SK-N-SH (cell line): ENCODE measurements around the gene MFSD12. TPM values are rescaled to one million over a fixed set of nuclear protein-coding genes. Genes with fewer than 3 reads are reported as not detected.

Experiments used
- CTCF ChIA-PET: fragments of 300-600, 350-600 bp; formaldehyde crosslinking; extraction: SDS; loops from one replicate; lab custom pipeline; 2021; lab: Yijun Ruan, JAX
- POLR2A ChIA-PET: fragments of 350-600 bp; sonication (Branson Sonifier 250); formaldehyde crosslinking; extraction: SDS; loops from one replicate; lab custom pipeline; 2020; ENCODE audit warnings: antibody characterized with exemption, inconsistent platforms; lab: Yijun Ruan, JAX
- DNase-seq: peaks from one replicate; pipeline ENCODE4 v3.0.0; 2012
- H2AFZ ChIP-seq: fragments of 200-600 bp; sonication (generic); 2 replicates; pipeline ENCODE4 v1.8.1; 2016; ENCODE audit warnings: antibody characterized with exemption, mild to moderate bottlenecking, low read depth
- H3F3A ChIP-seq: fragments of 200-600 bp; sonication (generic); replicated peaks from 2 replicates; pipeline ENCODE3; 2016; ENCODE audit warnings: antibody characterized with exemption, mild to moderate bottlenecking; ENCODE audit not compliant: insufficient read depth
- H3K27ac ChIP-seq, 2 experiments: fragments of 200-500 bp in 1 of 2; fragments of 200-600 bp in 1 of 2; sonication (Bioruptor generic) in 1 of 2; sonication (generic), shearing (Covaris generic) in 1 of 2; 2 replicates each; pipeline versions ENCODE4 v1.5.1 to v1.6.1; 2014 to 2016; ENCODE audit warnings: low read depth in 2 of 2, inconsistent platforms in 1 of 2, low read length in 1 of 2, mild to moderate bottlenecking in 1 of 2, mixed read lengths in 1 of 2
- H3K27me3 ChIP-seq: fragments of 200-600 bp; sonication (generic), shearing (Covaris generic); 2 replicates; pipeline ENCODE4 v1.6.1; 2016; ENCODE audit warnings: mixed run types; ENCODE audit not compliant: insufficient read depth
- H3K36me3 ChIP-seq, 2 experiments: fragments of 200-500 bp in 1 of 2; fragments of 200-600 bp in 1 of 2; sonication (Bioruptor generic) in 1 of 2; sonication (generic) in 1 of 2; replicated peaks in 1 of 2; 2 replicates each; pipeline versions ENCODE3 to v1.5.1; 2014 to 2016; ENCODE audit warnings: low read length in 1 of 2, mild to moderate bottlenecking in 1 of 2; ENCODE audit not compliant: insufficient read depth in 2 of 2, control insufficient read depth in 1 of 2
- H3K4me1 ChIP-seq, 2 experiments: fragments of 200-500 bp in 1 of 2; fragments of 200-600 bp in 1 of 2; sonication (Bioruptor generic) in 1 of 2; sonication (generic), shearing (Covaris generic) in 1 of 2; 2 replicates each; pipeline versions ENCODE4 v1.5.1 to v1.6.1; 2014 to 2016; ENCODE audit warnings: low read depth in 1 of 2, low read length in 1 of 2, mixed run types in 1 of 2; ENCODE audit not compliant: insufficient read depth in 2 of 2, control insufficient read depth in 1 of 2
- H3K4me2 ChIP-seq: fragments of 200-600 bp; sonication (generic), shearing (Covaris generic); 2 replicates; pipeline ENCODE4 v1.6.1; 2017; ENCODE audit warnings: mixed run types
- H3K4me3 ChIP-seq, 2 experiments: fragments of 200-500 bp in 1 of 2; fragments of 200-600 bp in 1 of 2; sonication (Bioruptor generic) in 1 of 2; sonication (generic), shearing (Covaris generic) in 1 of 2; 2 replicates each; pipeline versions ENCODE4 v1.5.1 to v1.8.1; 2014 to 2016; ENCODE audit warnings: low read depth in 2 of 2, inconsistent platforms in 1 of 2, low read length in 1 of 2, mild to moderate bottlenecking in 1 of 2, mixed read lengths in 1 of 2, moderate library complexity in 1 of 2
- H3K79me2 ChIP-seq: fragments of 200-600 bp; sonication (generic); 2 replicates; pipeline ENCODE4 v1.8.1; 2017; ENCODE audit warnings: mild to moderate bottlenecking; ENCODE audit not compliant: insufficient read depth
- H3K9ac ChIP-seq: fragments of 200-600 bp; sonication (generic); 2 replicates; pipeline ENCODE4 v1.6.1; 2017; ENCODE audit warnings: mixed run types
- H3K9me2 ChIP-seq: fragments of 200-600 bp; sonication (generic); 2 replicates; pipeline ENCODE4 v1.6.1; 2017; ENCODE audit warnings: mixed run types
- H3K9me3 ChIP-seq: fragments of 200-600 bp; sonication (generic); 2 replicates; pipeline ENCODE4 v1.6.1; 2017; ENCODE audit warnings: mixed run types, mild to moderate bottlenecking, moderate library complexity
- H4K20me1 ChIP-seq: fragments of 200-600 bp; sonication (generic); 2 replicates; pipeline ENCODE4 v1.6.1; 2017; ENCODE audit warnings: mild to moderate bottlenecking, mixed run types; ENCODE audit not compliant: insufficient read depth
- CTCF ChIP-seq: fragments of 200-600 bp; sonication (generic); IDR thresholded peaks from 2 replicates; pipeline ENCODE4 v1.6.1; 2017; ENCODE audit warnings: antibody characterized with exemption, mild to moderate bottlenecking, moderate library complexity
- ELF1 ChIP-seq: IDR thresholded peaks from 2 replicates; pipeline ENCODE4 v1.4.0; 2012
- EP300 ChIP-seq, 2 experiments: IDR thresholded peaks; 2 replicates each; pipeline versions ENCODE4 v1.4.0 to v1.6.1; 2012; ENCODE audit warnings: borderline replicate concordance in 1 of 2, low read depth in 1 of 2, low read length in 1 of 2
- FOSL2 ChIP-seq: IDR thresholded peaks from 2 replicates; pipeline ENCODE4 v1.4.0; 2012; ENCODE audit warnings: low read depth, mild to moderate bottlenecking, moderate library complexity, borderline replicate concordance
- FOXJ3 ChIP-seq: sonication (generic); formaldehyde crosslinking; IDR thresholded peaks from 2 replicates; pipeline ENCODE4 v1.5.1; 2020; ENCODE audit warnings: mild to moderate bottlenecking, missing genetic modification reagents
- FOXM1 ChIP-seq: IDR thresholded peaks from 2 replicates; pipeline ENCODE4 v1.4.0; 2012; ENCODE audit warnings: low read depth, mild to moderate bottlenecking
- POLR2AphosphoS5 ChIP-seq: IDR thresholded peaks from 2 replicates; pipeline ENCODE4 v1.6.1; 2012; ENCODE audit warnings: low read depth, low read length
- RFX5 ChIP-seq: IDR thresholded peaks from 2 replicates; pipeline ENCODE4 v1.6.1; 2012; ENCODE audit warnings: mild to moderate bottlenecking, improper control_type of control experiment, low read length
- RXRA ChIP-seq: IDR thresholded peaks from 2 replicates; pipeline ENCODE4 v1.4.0; 2012; ENCODE audit warnings: low read depth, mild to moderate bottlenecking, borderline replicate concordance
- SIN3A ChIP-seq: IDR thresholded peaks from 2 replicates; pipeline ENCODE4 v1.6.1; 2012; ENCODE audit warnings: low read depth, mild to moderate bottlenecking, low read length, moderate library complexity, borderline replicate concordance
- WGBS: methylation state at CpG from one replicate; pipeline ENCODE4 v1.1.6; 2017; ENCODE audit warnings: low lambda C conversion rate; 5-methylcytosine and 5-hydroxymethylcytosine counted together
- polyA plus RNA-seq, 3 experiments: library from polyadenylated mRNA; depleted of rRNA; stranded (reverse); fragments of >200 nt; gene quantifications; 2 replicates each; pipeline ENCODE4 v1.2.3, GENCODE V29; 2012
- TF ChIP-seq, protein P1 (sequence below): fragments of 150-350 bp; IDR thresholded peaks from 2 replicates; pipeline ENCODE4 v1.6.1; 2016; ENCODE audit warnings: mild to moderate bottlenecking, low read depth, low read length
- TF ChIP-seq, protein P2 (sequence below): IDR thresholded peaks from 2 replicates; pipeline ENCODE4 v1.6.1; 2012; ENCODE audit warnings: mild to moderate bottlenecking, low read depth, low read length, moderate library complexity

MFSD12 gene
- polyA plus RNA-seq, 1 of the 3 experiments (the other 2 are of a cell fraction): 53.3 TPM

DNA sequence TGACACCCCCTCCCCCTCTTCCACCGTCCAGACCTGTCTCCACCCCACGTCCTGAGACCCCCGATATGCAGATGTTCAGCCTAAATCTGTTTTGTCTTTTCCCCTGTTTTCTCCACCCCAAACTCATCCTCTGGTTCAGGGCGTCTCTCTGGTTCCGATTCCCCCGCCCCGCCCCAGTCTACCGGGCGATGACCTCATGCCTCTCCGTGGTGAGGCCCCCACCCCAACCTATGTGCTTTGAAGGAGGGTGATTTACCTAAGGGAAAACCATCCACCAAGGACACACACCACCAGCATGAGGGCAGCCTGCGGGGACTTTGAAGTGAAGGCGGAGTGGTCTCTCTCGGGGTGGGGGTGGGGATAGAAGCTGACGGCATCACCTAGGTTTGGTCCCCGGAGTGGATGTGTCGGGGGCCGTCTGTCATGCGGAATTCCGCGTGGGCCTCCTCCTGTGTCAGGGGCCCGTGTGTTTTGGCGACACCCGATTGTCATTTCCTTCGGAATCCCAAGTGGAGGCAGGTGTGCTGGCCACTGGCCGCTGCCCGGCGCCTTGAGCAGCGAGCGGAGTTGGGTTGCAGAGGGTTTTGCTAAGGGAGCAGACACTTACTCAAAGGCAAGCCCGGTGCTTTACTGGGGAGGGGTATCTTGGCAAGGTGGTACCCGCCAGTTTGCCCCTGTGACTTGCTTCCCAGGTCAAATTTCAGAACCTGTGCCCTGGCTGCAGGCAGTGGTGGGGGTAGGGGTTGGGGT is 49.8 kb downstream of the MFSD12 start:
- Histone ChIP-seq H3K9me3 (no peaks in the 10 kb centered on the region), H3F3A (peaks cover 16% of the 10 kb centered on the region), H3K9me2 (no peaks in the 10 kb centered on the region), H3K27ac (peak overlapping the region in 1 of 2 experiments; percentile 16; a peak in 2 of 4 replicates), H3K36me3 (peaks cover 0 to 7% of the 10 kb centered on the region in 2 experiments), H3K4me1 (peaks cover 11% of the 10 kb centered on the region in 2 experiments; a peak in 2 of 4 replicates), H2AFZ (no peak overlapping the region), H3K4me3 (peak overlapping the region; percentile 69 to 71), H3K4me2 (peak overlapping the region; percentile 93), H4K20me1 (peaks cover 49% of the 10 kb centered on the region), H3K79me2 (peaks cover 64% of the 10 kb centered on the region), H3K9ac (peak overlapping the region; percentile 87), H3K27me3 (no peaks in the 10 kb centered on the region)
- DNase-seq: peak; percentile 55
- CTCF ChIA-PET: interaction anchor here (1.7 kb wide), 1 partner anchor 32 kb away, joined by 3 read pairs; the partner anchor contains the start of gene TEKTIP1
- POLR2A ChIA-PET: interaction anchor here (1.4 kb wide), 1 partner anchor 12 kb away, joined by 3 read pairs; no protein-coding TSS in a partner anchor
- TF ChIP-seq EP300 (IDR thresholded peaks at IDR 0.05; ENCODE audit: borderline replicate concordance in 1 of 2, low read depth in 1 of 2, low read length in 1 of 2): no peak
- no peak for TF ChIP-seq RXRA
- TF ChIP-seq, protein P1, sequence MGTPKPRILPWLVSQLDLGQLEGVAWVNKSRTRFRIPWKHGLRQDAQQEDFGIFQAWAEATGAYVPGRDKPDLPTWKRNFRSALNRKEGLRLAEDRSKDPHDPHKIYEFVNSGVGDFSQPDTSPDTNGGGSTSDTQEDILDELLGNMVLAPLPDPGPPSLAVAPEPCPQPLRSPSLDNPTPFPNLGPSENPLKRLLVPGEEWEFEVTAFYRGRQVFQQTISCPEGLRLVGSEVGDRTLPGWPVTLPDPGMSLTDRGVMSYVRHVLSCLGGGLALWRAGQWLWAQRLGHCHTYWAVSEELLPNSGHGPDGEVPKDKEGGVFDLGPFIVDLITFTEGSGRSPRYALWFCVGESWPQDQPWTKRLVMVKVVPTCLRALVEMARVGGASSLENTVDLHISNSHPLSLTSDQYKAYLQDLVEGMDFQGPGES: no peak
- no peak for TF ChIP-seq CTCF
- no peak for TF ChIP-seq SIN3A
- no peak for TF ChIP-seq POLR2AphosphoS5
- TF ChIP-seq RFX5: no peak
- TF ChIP-seq FOSL2: no peak
- TF ChIP-seq, protein P2, sequence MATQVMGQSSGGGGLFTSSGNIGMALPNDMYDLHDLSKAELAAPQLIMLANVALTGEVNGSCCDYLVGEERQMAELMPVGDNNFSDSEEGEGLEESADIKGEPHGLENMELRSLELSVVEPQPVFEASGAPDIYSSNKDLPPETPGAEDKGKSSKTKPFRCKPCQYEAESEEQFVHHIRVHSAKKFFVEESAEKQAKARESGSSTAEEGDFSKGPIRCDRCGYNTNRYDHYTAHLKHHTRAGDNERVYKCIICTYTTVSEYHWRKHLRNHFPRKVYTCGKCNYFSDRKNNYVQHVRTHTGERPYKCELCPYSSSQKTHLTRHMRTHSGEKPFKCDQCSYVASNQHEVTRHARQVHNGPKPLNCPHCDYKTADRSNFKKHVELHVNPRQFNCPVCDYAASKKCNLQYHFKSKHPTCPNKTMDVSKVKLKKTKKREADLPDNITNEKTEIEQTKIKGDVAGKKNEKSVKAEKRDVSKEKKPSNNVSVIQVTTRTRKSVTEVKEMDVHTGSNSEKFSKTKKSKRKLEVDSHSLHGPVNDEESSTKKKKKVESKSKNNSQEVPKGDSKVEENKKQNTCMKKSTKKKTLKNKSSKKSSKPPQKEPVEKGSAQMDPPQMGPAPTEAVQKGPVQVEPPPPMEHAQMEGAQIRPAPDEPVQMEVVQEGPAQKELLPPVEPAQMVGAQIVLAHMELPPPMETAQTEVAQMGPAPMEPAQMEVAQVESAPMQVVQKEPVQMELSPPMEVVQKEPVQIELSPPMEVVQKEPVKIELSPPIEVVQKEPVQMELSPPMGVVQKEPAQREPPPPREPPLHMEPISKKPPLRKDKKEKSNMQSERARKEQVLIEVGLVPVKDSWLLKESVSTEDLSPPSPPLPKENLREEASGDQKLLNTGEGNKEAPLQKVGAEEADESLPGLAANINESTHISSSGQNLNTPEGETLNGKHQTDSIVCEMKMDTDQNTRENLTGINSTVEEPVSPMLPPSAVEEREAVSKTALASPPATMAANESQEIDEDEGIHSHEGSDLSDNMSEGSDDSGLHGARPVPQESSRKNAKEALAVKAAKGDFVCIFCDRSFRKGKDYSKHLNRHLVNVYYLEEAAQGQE: no peak
- TF ChIP-seq FOXM1: no peak
- no peak for TF ChIP-seq FOXJ3 (CRISPR knock-in tag)
- TF ChIP-seq ELF1: no peak
- WGBS: 25% methylated on average over 13 of the region's 31 CpGs
